Immature natural killer cell (primary cell): Measurements from ENCODE around the gene SRRT. TPM values are rescaled to one million over a fixed set of nuclear protein-coding genes. Genes with fewer than 3 reads are reported as not detected.
"Not testable (repeated sequence)": the region's sequence is repeated elsewhere in the genome, so short reads cannot be mapped to it uniquely, and the experiment has no call there.

Experiments used
- DNase-seq, 3 donors: peaks; one replicate each; pipeline ENCODE4 v3.0.0; 2022; ENCODE audit warnings: mixed read lengths in 1 of 3
- H3K27ac Mint-ChIP-seq, 6 donors: one replicate each; pipeline ENCODE4 v1.8.0; 2020; ENCODE audit warnings: mixed read lengths in 6 of 6, mild to moderate bottlenecking in 5 of 6, inconsistent platforms in 4 of 6, moderate library complexity in 3 of 6
- H3K27me3 Mint-ChIP-seq, 3 donors: one replicate each; pipeline ENCODE4 v1.8.0; 2020 to 2021; ENCODE audit warnings: low read depth in 3 of 3, mild to moderate bottlenecking in 3 of 3, mixed read lengths in 3 of 3, moderate library complexity in 3 of 3, inconsistent platforms in 1 of 3
- H3K36me3 Mint-ChIP-seq, 3 donors: one replicate each; pipeline ENCODE4 v1.8.0; 2020; ENCODE audit warnings: mixed read lengths in 3 of 3, inconsistent platforms in 2 of 3, mild to moderate bottlenecking in 2 of 3
- H3K4me1 Mint-ChIP-seq, 2 donors: one replicate each; pipeline ENCODE4 v1.8.0; 2020; ENCODE audit warnings: inconsistent platforms in 2 of 2, mild to moderate bottlenecking in 2 of 2, mixed read lengths in 2 of 2, moderate library complexity in 1 of 2
- H3K4me3 Mint-ChIP-seq, 5 donors: one replicate each; pipeline ENCODE4 v1.8.0; 2020; ENCODE audit warnings: mild to moderate bottlenecking in 5 of 5, mixed read lengths in 5 of 5, inconsistent platforms in 3 of 5, moderate library complexity in 3 of 5
- H3K9me3 Mint-ChIP-seq, 6 donors: one replicate each; pipeline ENCODE4 v1.8.0; 2020; ENCODE audit warnings: mild to moderate bottlenecking in 6 of 6, mixed read lengths in 6 of 6, inconsistent platforms in 4 of 6, moderate library complexity in 3 of 6
- polyA plus RNA-seq, 3 donors: library from polyadenylated mRNA; unstranded; fragments of 300-500 nt; fragmentation: Illumina TruSeq; gene quantifications; one replicate each; pipeline ENCODE4 v1.2.3, GENCODE V29; 2021

Gene SRRT
- polyA plus RNA-seq, 3 donors from 2014 or later, result 24.9 to 73.4 (median 33.2) TPM

DNA sequence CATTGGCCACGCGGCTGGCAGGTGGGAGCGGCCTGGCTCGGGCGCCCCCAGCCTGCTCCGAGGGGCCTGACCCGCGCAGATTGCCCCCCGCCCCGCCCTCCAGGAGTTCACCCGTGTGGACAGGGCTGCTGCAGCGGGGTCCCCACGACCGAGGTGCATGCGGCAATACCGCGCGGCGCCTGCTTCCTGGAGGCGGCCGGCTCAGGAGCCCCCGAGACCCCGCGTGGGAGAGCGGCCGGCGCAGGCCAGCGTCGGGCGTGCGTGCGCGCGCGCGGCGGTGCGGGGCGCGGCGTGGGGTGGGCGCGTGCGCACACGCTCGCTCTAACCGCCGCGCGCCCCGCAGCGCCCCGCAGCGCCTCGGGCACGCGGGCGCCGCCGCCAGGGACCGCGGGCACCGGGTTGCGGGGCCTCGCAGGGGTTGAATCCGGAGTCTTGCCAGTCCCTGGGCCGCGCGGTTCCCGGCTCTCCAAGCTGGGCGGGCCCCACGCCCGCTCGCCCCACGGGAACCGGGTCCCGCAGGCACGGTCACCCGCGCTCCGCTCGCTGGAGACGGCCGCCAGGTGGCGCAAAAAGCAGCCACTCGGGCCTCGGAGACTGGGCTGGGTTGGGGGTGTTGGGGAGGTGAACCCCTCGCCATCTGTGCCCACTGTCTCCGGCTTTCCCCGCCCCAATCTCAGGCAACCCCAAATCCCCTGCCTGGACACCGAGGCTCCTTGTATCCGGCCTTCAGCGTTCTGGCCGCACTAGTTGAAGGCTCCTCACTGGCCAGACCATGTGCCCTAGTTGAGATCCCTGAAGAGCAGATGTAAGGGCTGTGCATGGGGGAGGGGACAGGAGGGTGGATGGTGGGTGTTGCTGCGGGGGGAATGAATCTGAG is 22.1 kb downstream of the SRRT start:
- Mint-ChIP-seq H3K27ac (no peak overlapping the region), H3K9me3 (peaks cover 0 to 4% (median 0%) of the 10 kb centered on the region in 6 donors), H3K36me3 (peaks cover 0 to 4% (median 0%) of the 10 kb centered on the region in 3 donors), H3K4me1 (peaks cover 12 to 18% of the 10 kb centered on the region in 2 donors), H3K4me3 (peak overlapping the region; percentile 38 to 85 (median 63)), H3K27me3 (peaks cover 11 to 31% (median 17%) of the 10 kb centered on the region in 3 donors)
- DNase-seq, result peak in 2 of 3 donors; percentile 30 to 52

DNA sequence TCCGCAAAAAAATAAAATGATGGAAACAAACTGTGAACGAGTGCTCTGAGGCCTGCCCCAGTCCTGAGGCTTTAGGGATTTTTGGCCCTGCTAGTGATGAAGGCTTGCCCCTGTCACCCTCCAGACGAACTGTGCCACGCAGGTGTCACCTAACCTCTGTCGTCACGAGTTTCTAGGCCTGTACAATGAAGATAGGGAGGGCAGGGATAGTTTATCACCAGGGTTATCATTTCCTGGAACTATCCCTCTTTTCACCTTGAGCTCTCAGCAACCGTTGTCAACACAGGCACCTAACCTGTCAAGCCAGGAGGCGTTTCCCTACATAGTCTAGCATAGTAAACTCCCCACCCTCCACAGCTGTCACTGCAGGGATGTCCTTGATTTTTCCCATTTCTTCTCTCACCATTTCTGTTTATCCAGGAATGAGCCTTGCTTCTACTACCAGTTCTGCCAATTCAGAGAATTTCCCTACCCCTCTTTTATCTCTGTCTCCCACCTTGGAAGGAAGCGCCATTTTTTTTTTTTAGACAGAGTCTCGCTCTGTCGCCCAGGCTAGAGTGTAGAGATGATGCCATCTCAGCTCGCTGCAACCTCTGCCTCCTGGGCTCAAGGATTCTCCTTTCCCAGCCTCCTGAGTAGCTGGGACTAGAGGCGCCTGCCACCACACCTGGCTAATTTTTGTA is 23.0 kb downstream of the SRRT start:
- peaks cover 10 to 26% (median 16%) of the 10 kb centered on the region in 3 donors for H3K27me3 Mint-ChIP-seq
- peaks cover 0 to 3% (median 0%) of the 10 kb centered on the region in 6 donors for H3K9me3 Mint-ChIP-seq
- peaks cover 11 to 18% of the 10 kb centered on the region in 2 donors for H3K4me1 Mint-ChIP-seq
- no peak overlapping the region for H3K27ac Mint-ChIP-seq
- H3K36me3 Mint-ChIP-seq, result peaks cover 0 to 4% (median 0%) of the 10 kb centered on the region in 3 donors
- H3K4me3 Mint-ChIP-seq, result peak overlapping the region; percentile 38 to 69 (median 63)
- no peak for DNase-seq

DNA sequence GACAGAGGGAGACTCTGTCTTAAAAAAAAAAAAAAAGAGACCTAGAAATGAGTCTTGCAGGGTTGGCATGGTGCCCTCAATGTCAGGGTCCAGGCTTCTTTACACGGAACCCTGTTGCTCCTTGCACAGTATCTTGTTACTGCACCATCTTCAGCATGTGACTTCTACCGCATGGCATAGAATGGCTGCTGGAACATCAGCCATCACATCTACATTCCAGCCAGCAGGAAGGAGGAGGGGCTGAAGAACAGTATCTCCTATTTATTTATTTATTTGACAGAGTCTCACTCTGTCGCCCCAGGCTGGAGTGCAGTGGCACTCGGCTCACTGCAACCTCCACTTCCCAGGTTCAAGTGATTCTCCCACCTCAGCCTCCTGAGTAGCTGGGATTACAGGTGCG is 24.5 kb downstream of the SRRT start:
- Mint-ChIP-seq H3K4me3 (no peak overlapping the region), H3K27me3 (peaks cover 9 to 29% (median 9%) of the 10 kb centered on the region in 3 donors), H3K4me1 (peaks cover 11 to 18% of the 10 kb centered on the region in 2 donors), H3K36me3 (peaks cover 0 to 4% (median 0%) of the 10 kb centered on the region in 3 donors), H3K27ac (no peak overlapping the region), H3K9me3 (peaks cover 0 to 3% (median 0%) of the 10 kb centered on the region in 6 donors)
- no peak for DNase-seq

DNA sequence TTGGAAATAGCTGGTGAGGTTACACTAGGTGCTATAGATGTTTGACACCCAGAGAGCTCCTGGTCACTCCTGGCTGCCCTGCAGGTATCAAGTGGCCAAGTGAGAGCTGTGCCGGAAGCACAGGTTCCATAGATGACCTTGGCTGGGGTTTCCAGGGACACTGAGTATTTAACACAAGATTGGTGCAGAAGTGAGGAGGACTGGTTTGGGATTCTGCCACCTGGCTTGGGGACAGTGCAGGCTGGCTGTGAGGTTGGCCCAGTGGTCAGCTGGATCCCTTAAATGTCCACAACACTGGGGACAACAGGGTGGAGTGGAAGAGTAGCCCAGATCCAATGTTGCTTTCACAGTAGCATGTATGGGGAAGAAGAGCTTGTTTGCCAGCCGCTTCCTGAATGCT is 26.1 kb downstream of the SRRT start:
- peaks cover 9 to 15% of the 10 kb centered on the region in 2 donors for H3K4me1 Mint-ChIP-seq
- H3K4me3 Mint-ChIP-seq, result no peak overlapping the region
- H3K36me3 Mint-ChIP-seq, result peaks cover 0 to 4% (median 0%) of the 10 kb centered on the region in 3 donors
- peaks cover 0 to 3% (median 0%) of the 10 kb centered on the region in 6 donors for H3K9me3 Mint-ChIP-seq
- H3K27me3 Mint-ChIP-seq, result peaks cover 8 to 30% (median 9%) of the 10 kb centered on the region in 3 donors
- DNase-seq, result no peak
- H3K27ac Mint-ChIP-seq, result no peak overlapping the region

GRCh38 chr7:100901921-100902332 is 27.0 kb downstream of the SRRT start:
- Mint-ChIP-seq H3K27me3 (peaks cover 4 to 25% (median 5%) of the 10 kb centered on the region in 3 donors), H3K36me3 (peaks cover 0 to 4% (median 0%) of the 10 kb centered on the region in 3 donors), H3K9me3 (peaks cover 0 to 3% (median 0%) of the 10 kb centered on the region in 6 donors), H3K27ac (no peak overlapping the region), H3K4me3 (no peak overlapping the region), H3K4me1 (peaks cover 5 to 10% of the 10 kb centered on the region in 2 donors)
- DNase-seq, result no peak

DNA sequence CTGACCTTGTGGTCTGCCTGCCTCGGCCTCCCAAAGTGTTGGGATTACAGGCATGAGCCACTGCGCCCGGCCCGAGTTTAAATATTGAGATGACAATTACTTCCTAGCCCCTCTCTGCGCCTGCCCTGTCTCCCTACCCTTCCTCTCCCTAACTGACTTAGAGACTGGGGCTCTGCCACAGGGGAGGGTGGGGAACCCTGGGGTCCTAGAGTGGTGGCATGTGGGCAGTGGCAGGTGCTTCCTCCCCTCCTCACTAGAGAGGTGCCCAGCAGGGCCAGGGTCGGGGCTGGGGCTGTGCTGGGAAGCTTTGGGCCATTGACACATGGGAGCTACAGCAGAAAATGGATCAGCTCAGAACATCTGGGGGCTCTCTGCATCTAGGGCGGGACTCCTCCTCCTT is 27.7 kb downstream of the SRRT start:
- H3K4me1 Mint-ChIP-seq, result peaks cover 2 to 6% of the 10 kb centered on the region in 2 donors
- H3K27me3 Mint-ChIP-seq, result peaks cover 2 to 25% (median 5%) of the 10 kb centered on the region in 3 donors
- no peak overlapping the region for H3K27ac Mint-ChIP-seq
- H3K4me3 Mint-ChIP-seq, result no peak overlapping the region
- H3K36me3 Mint-ChIP-seq, result peaks cover 0 to 4% (median 0%) of the 10 kb centered on the region in 3 donors
- H3K9me3 Mint-ChIP-seq, result peaks cover 0 to 3% (median 0%) of the 10 kb centered on the region in 6 donors
- DNase-seq, result no peak

DNA sequence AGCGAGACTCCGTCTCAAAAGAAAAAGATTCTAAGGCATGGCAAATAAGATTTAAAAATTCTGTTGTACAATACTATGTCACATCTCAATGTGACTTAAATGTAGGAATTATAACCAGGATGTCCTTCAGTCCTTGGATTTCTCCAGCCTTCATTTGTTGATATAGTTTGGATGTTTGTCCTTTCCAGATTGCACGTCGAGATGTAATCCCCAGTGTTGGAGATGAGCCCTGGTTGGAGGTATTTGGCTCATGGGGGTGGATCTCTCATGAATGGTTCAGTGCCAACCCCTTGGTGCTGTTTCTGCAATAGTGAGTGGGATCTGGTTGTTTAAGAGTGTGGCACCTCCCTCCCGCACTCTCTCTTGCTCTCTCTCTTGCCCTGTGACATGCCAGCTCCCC is 33.6 kb downstream of the SRRT start:
- H3K9me3 Mint-ChIP-seq, result no peaks in the 10 kb centered on the region
- H3K4me3 Mint-ChIP-seq, result no peak overlapping the region
- H3K4me1 Mint-ChIP-seq, result no peaks in the 10 kb centered on the region
- DNase-seq, result no peak
- H3K36me3 Mint-ChIP-seq, result no peaks in the 10 kb centered on the region
- H3K27ac Mint-ChIP-seq, result no peak overlapping the region
- peaks cover 4 to 9% (median 4%) of the 10 kb centered on the region in 3 donors for H3K27me3 Mint-ChIP-seq

- not testable (repeated sequence) for H3K4me1 Mint-ChIP-seq, H3K9me3 Mint-ChIP-seq, H3K27me3 Mint-ChIP-seq, H3K4me3 Mint-ChIP-seq, DNase-seq, H3K36me3 Mint-ChIP-seq, H3K27ac Mint-ChIP-seq
Observed at GRCh38 chr7:100910443-100910842, 35.5 kb downstream of the SRRT start.

DNA sequence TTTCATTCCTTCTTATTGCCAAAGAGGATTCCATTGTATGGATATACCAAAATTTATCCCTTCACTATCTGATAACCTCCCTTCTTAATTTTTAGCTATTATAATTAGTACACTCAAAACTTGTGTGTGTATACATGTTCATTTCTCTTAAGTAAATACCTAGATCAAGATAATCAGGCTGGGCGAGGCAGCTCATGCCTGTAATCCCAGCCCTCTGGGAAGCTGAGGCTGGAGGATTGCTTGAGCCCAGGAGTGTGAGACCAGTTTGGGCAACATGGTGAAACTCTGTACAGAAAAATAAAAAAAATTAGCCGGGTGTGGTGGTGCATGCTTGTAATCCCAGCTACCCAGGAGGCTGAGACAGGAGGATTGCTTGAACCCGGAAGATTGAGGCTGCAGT is 36.6 kb downstream of the SRRT start:
- no peaks in the 10 kb centered on the region for H3K4me1 Mint-ChIP-seq
- H3K27me3 Mint-ChIP-seq, result peaks cover 4 to 6% (median 4%) of the 10 kb centered on the region in 3 donors
- H3K27ac Mint-ChIP-seq, result no peak overlapping the region
- no peaks in the 10 kb centered on the region for H3K9me3 Mint-ChIP-seq
- no peak overlapping the region for H3K4me3 Mint-ChIP-seq
- no peak for DNase-seq
- no peaks in the 10 kb centered on the region for H3K36me3 Mint-ChIP-seq

DNA sequence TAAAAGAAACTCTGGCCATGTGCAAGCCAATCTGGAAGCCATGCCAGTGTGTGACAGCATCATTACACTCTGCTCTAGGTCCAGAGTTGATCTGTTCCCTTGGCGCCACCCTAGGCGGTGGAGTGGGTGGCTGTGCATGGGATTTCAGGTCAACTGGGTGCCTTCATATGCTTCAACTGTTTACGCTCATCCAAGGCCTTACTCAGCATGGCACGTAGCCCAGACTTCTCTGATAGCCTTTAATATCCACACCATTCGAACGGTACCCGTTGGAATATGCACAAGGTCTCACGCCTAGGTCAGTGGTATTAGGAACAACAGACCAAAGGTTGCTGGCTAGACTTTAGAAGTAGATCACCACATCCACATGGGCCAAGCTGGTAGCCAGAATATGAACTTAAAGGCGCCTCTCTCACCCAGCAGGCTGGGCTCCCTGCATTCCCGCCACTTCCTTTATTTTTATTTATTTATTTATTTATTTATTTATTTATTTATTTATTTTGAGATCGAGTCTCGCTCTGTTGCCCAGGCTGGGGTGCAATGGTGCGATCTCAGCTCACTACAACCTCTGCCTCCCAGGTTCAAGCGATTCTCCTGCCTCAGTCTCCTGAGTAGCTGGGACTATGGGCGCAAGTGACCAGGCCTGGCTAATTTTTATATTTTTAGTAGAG is 39.4 kb downstream of the SRRT start:
- DNase-seq, result no peak
- Mint-ChIP-seq H3K4me1 (no peaks in the 10 kb centered on the region), H3K36me3 (no peaks in the 10 kb centered on the region), H3K9me3 (no peaks in the 10 kb centered on the region), H3K27ac (no peak overlapping the region), H3K4me3 (no peak overlapping the region), H3K27me3 (peaks cover 0 to 9% (median 4%) of the 10 kb centered on the region in 3 donors)

GRCh38 chr7:100914879-100915447 is 40.1 kb downstream of the SRRT start:
- Mint-ChIP-seq H3K36me3 (no peaks in the 10 kb centered on the region), H3K4me3 (no peak overlapping the region), H3K4me1 (no peaks in the 10 kb centered on the region), H3K27ac (no peak overlapping the region), H3K9me3 (no peaks in the 10 kb centered on the region), H3K27me3 (peaks cover 0 to 9% (median 4%) of the 10 kb centered on the region in 3 donors)
- no peak for DNase-seq

DNA sequence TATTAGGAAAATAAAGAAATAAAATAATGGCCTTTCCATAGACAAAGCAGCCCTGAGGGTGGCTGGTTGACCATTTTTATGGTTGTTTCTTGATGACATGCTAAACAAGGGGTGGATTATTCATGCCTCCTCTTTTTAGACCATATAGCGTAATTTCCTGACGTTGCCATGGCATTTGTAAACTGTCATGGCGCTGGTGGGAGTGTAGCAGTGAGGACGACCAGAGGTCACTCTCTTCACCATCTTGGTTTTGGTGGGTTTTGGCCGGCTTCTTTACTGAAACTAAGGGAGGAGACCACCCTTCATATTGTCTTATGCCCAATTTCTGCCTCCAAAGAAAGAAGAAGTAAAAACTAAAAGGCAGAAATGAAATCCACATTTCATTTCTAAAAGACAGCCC is 44.4 kb downstream of the SRRT start:
- H3K27me3 Mint-ChIP-seq, result peaks cover 5 to 14% (median 10%) of the 10 kb centered on the region in 3 donors
- not testable (repeated sequence) for H3K4me3 Mint-ChIP-seq, H3K9me3 Mint-ChIP-seq, DNase-seq, H3K4me1 Mint-ChIP-seq, H3K36me3 Mint-ChIP-seq, H3K27ac Mint-ChIP-seq

DNA sequence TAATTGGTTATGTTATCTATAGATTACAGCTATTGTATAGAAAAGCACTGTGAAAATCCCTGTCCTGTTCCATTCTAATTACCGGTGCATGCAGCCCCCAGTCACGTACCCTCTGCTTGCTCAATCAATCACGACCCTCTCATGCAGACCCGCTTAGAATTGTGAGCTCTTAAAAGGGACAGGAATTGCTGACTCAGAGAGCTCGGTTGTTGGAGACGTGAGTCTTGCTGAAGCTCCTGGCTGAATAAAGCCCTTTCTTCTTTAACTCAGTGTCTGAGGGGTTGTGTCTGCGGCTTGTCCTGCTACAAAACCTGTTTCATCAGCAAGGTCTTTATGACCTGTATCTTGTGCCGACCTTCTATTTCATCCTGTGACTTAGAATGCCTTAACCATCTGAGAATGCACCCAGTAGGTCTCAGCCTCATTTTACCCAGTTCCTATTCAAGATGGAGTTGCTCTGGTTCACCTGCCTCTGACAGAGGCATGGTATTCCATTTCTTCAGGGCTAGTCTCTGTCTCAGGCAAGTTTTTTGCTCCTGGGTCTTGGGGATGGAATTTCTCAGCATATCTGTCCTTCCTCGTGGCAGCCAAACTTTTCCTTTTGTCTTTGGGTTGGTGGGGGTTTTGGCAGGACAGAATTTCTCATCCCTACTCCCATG is 45.0 kb downstream of the SRRT start:
- H3K27me3 Mint-ChIP-seq, result peaks cover 5 to 17% (median 10%) of the 10 kb centered on the region in 3 donors
- DNase-seq, H3K36me3 Mint-ChIP-seq, H3K27ac Mint-ChIP-seq, H3K4me1 Mint-ChIP-seq, H3K9me3 Mint-ChIP-seq, H3K4me3 Mint-ChIP-seq: not testable (repeated sequence)
